ENCODE results near the gene SFR1.

DNA sequence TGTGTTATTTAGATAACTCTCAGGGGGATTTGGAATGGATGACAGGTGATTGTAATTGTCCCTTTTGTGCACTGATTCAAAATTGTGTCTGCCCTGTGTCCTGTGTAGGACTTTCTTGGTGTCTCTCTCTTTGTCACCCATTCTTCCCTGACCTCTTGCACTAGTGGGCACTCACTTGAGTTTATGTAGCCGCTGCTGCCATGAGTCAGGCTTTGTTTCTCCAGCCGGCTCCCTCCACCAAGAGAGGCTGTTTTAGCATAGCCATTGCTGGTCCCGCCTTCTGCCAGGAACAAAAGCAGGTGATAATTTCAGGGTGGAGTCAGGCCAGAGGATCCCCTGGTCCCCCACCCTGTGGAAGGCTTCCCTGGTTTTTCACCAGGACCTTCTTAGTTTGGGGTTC lies 44.7 kb upstream of the SFR1 start:
- TF ChIP-seq POLR2A (IDR thresholded peaks at IDR 0.05) (no peak), POLR2AphosphoS5 (IDR thresholded peaks at IDR 0.05) (no peak)
